D721Med (cell line): Measurements from ENCODE around the gene SGIP1.

ENCODE experiments used
- DNase-seq: peaks from one replicate; pipeline ENCODE4 v3.0.0; 2011; ENCODE audit warnings: low spot score; ENCODE audit not compliant: insufficient read length
- FAIRE-seq: peaks from 2 replicates; lab custom pipeline; 2011; peaks lifted over from hg19 to GRCh38; lab: Jason Lieb, UNC
- CTCF ChIP-seq: IDR thresholded peaks from 2 replicates; pipeline ENCODE4 v1.5.1; 2012; ENCODE audit warnings: mild to moderate bottlenecking, control low read depth; ENCODE audit not compliant: insufficient read depth; ENCODE audit errors: missing control alignments

SGIP1 gene

GRCh38 chr1:66505671-66506392 lies 28.1 kb upstream of the SGIP1 start:
- peak; percentile 53 for FAIRE-seq
- no peak for TF ChIP-seq CTCF
- DNase-seq, result no peak

GRCh38 chr1:66506393-66506687 lies 27.6 kb upstream of the SGIP1 start:
- no peak for TF ChIP-seq CTCF
- peak; percentile 46 for FAIRE-seq
- no peak for DNase-seq

GRCh38 chr1:66506991-66507390 lies 27.0 kb upstream of the SGIP1 start:
- no peak for TF ChIP-seq CTCF
- DNase-seq (no peak), FAIRE-seq (no peak)

- FAIRE-seq, result no peak
- no peak for TF ChIP-seq CTCF
Measured at GRCh38 chr1:66510407-66510806, 23.5 kb upstream of the SGIP1 start.

GRCh38 chr1:66511118-66511517 lies 22.8 kb upstream of the SGIP1 start:
- no peak for TF ChIP-seq CTCF

More at GRCh38 chr1:66510407-66510806, 23.5 kb upstream of the SGIP1 start:
- no peak for DNase-seq

GRCh38 chr1:66517959-66518358 lies 16.0 kb upstream of the SGIP1 start:
- no peak for DNase-seq
- no peak for FAIRE-seq
- TF ChIP-seq CTCF, result no peak

More at GRCh38 chr1:66511118-66511517, 22.8 kb upstream of the SGIP1 start:
- DNase-seq, result no peak
- no peak for FAIRE-seq

- DNase-seq, result no peak
- FAIRE-seq, result no peak
- TF ChIP-seq CTCF, result no peak
Measured at GRCh38 chr1:66518654-66519053, 15.3 kb upstream of the SGIP1 start.
